Activated CD8-positive, alpha-beta T cell treated with anti-CD3 and anti-CD28 coated beads, Interleukin-2, amount 10 ng/mL, durations not matched to agents 7 days and 5 days (primary cell): ENCODE measurements around the gene GNPTAB. TPM values are rescaled to one million over a fixed set of nuclear protein-coding genes. Genes with fewer than 3 reads are reported as not detected.

Source experiments
- ATAC-seq: fragments of 150-1000 bp; cut with Tn5 transposase; one replicate; pipeline ENCODE4 v1.10.0; 2021; ENCODE audit warnings: moderate library complexity
- CTCF ChIA-PET: fragments of 350-600 bp; sonication (Branson Sonifier 250); formaldehyde crosslinking; loops from one replicate; lab custom pipeline; 2021; ENCODE audit warnings: antibody characterized with exemption; lab: Charles Lee
- POLR2A ChIA-PET: fragments of 350-600 bp; sonication (Branson Sonifier 250); formaldehyde crosslinking; loops from one replicate; lab custom pipeline; 2021; ENCODE audit warnings: antibody characterized with exemption; lab: Charles Lee
- DNase-seq: peaks from one replicate; pipeline ENCODE4 v3.0.0-alpha.2; 2020
- H3K27ac Mint-ChIP-seq: one replicate; pipeline ENCODE4 v1.8.0; 2021; ENCODE audit warnings: mild to moderate bottlenecking, mixed read lengths
- H3K27me3 Mint-ChIP-seq: one replicate; pipeline ENCODE4 v1.8.0; 2021; ENCODE audit warnings: low read depth, mixed read lengths
- H3K36me3 Mint-ChIP-seq: one replicate; pipeline ENCODE4 v1.8.0; 2021; ENCODE audit warnings: low read depth, mixed read lengths
- H3K4me1 Mint-ChIP-seq: one replicate; pipeline ENCODE4 v1.8.0; 2021; ENCODE audit warnings: low read depth, mixed read lengths
- H3K4me3 Mint-ChIP-seq: one replicate; pipeline ENCODE4 v1.8.0; 2021; ENCODE audit warnings: mild to moderate bottlenecking, mixed read lengths
- H3K9me3 Mint-ChIP-seq: one replicate; pipeline ENCODE4 v1.8.0; 2022; ENCODE audit warnings: mixed read lengths; ENCODE audit not compliant: insufficient read depth
- total RNA-seq, 2 experiments: library from RNA; stranded (reverse); gene quantifications; one replicate each; pipeline ENCODE4 v1.2.3, GENCODE V29; 2021

GNPTAB gene
- total RNA-seq, 2 experiments from 2014 or later, result 104 to 109 TPM

DNA sequence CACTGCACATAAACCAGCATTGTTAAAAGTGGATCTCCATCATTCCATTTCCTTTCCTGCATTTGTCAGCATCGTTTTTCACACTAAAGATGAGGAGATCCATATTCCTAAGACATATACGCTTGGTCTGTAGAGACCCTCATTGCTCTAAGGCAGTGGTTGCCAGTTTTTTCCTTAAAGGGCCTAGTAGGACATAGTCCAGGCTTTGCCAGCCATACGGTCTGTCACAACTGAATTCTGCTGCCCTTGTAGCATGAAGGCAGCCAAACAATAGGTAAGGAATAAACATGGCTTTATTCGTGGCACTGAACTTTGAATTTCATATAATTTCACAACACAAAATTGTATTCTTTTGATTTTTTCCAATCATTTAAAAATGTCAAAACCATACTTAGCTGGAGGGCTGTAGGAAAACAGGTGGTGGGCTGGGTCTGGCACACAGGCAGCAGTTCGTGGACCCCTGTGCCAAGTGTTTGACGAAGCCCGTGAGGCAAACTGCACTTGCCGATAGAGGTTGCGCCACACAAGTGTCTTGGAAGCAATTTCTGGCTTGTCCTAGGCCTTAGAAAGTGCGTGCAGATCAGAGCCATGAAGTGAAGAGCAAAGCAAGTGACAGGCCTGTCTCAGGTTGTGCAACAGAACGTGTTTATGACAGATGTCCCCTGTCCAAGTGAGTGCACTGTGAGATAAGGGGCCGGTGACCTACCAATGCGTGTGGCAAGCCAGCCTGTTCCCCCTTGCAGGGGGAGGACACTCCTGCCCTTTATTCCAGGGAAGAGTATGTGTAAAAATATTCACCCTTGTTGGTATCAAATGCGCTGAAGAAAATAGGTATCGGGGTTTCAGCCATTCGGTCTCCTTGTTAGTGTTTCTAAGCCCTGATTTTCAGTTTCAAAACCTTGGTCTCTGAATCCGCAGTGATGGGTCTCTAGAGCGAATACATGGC lies 134.2 kb downstream of the GNPTAB start:
- Mint-ChIP-seq H3K27ac (peak overlapping the region; percentile 84), H3K9me3 (no peaks in the 10 kb centered on the region), H3K4me3 (peak overlapping the region; percentile 86), H3K36me3 (no peaks in the 10 kb centered on the region), H3K27me3 (peaks cover 3% of the 10 kb centered on the region), H3K4me1 (peaks cover 25% of the 10 kb centered on the region)
- CTCF ChIA-PET, result no interaction called here
- no peak for ATAC-seq
- POLR2A ChIA-PET, result no interaction called here
- DNase-seq, result no peak

DNA sequence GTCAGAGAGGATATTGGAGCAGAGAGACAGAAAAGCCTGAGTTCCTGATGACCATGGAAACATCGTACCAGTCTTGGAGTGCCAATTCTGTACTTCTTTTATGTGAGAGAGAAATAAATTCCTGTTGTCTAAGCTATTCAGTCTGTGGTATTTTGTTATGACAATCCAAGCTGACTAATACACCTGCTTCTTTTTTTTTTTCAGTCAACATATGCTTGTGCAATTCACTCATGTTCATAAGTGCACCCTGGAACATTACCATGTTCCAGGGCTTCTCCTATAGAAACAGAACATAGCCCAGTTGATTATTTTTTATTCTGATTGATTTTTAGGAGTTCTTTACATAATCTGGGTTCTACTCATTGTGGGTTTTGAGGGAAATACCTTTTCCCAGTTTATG lies 135.1 kb downstream of the GNPTAB start:
- Mint-ChIP-seq H3K36me3 (no peaks in the 10 kb centered on the region), H3K9me3 (no peaks in the 10 kb centered on the region), H3K4me1 (peaks cover 25% of the 10 kb centered on the region), H3K27ac (no peak overlapping the region), H3K27me3 (peaks cover 3% of the 10 kb centered on the region), H3K4me3 (no peak overlapping the region)
- ATAC-seq, result no peak
- ChIA-PET POLR2A (no interaction called here), CTCF (no interaction called here)
- no peak for DNase-seq

Other genes with a start within 250 kb of the GNPTAB start
- gene MYBPC1, start 236.0 kb downstream of the GNPTAB start, total RNA-seq, result not detected
- gene CHPT1, start 133.3 kb downstream of the GNPTAB start, total RNA-seq, result 10 to 100 TPM; 12.6 to 13.1 TPM
- gene SYCP3, start 91.5 kb downstream of the GNPTAB start, total RNA-seq, result 1 to 10 TPM; 1.7 to 2.0 TPM
- gene DRAM1, start 46.6 kb upstream of the GNPTAB start, total RNA-seq, result 1 to 10 TPM; 2.6 to 2.7 TPM
- 10 to 100 TPM; 49.5 to 50.9 TPM for gene WASHC3, start 231.0 kb upstream of the GNPTAB start, total RNA-seq